HUES6 (cell line): ENCODE measurements around the gene SPATA20.

Experiments
- H3K27ac ChIP-seq: 2 replicates; pipeline ENCODE4 v1.7.0; 2013; ENCODE audit warnings: low read depth, mild to moderate bottlenecking, low read length, inconsistent platforms
- H3K27me3 ChIP-seq: 2 replicates; pipeline ENCODE4 v1.6.1; 2013; ENCODE audit warnings: low read length; ENCODE audit not compliant: control insufficient read depth, insufficient read depth
- H3K36me3 ChIP-seq: 2 replicates; pipeline ENCODE4 v1.6.1; 2013; ENCODE audit warnings: low read length; ENCODE audit not compliant: control insufficient read depth, insufficient read depth
- H3K4me1 ChIP-seq: 2 replicates; pipeline ENCODE4 v1.6.1; 2013; ENCODE audit warnings: low read length; ENCODE audit not compliant: control insufficient read depth, insufficient read depth
- H3K4me3 ChIP-seq: 2 replicates; pipeline ENCODE4 v1.5.1; 2013; ENCODE audit warnings: low read depth, low read length
- H3K9ac ChIP-seq: one replicate; pipeline ENCODE4 v1.6.1; 2013; ENCODE audit warnings: mild to moderate bottlenecking, low read length
- H3K9me3 ChIP-seq: 2 replicates; pipeline ENCODE4 v1.6.1; 2013; ENCODE audit warnings: low read depth, low read length; ENCODE audit not compliant: control insufficient read depth, insufficient read depth

SPATA20 gene

GRCh38 chr17:50508573-50509460 is 38.2 kb upstream of the SPATA20 start:
- H3K36me3 ChIP-seq: no peaks in the 10 kb centered on the region
- no peak overlapping the region for H3K27ac ChIP-seq
- 0 out of 2 replicates have a peak, but pooled peaks cover 3% of the 10 kb centered on the region for H3K27me3 ChIP-seq
- peaks cover 15% of the 10 kb centered on the region for H3K4me1 ChIP-seq
- peak overlapping the region; percentile 82 for H3K4me3 ChIP-seq
- H3K9ac ChIP-seq: peak overlapping the region; percentile 13
- no peaks in the 10 kb centered on the region for H3K9me3 ChIP-seq

- Histone ChIP-seq H3K36me3 (no peaks in the 10 kb centered on the region), H3K9me3 (no peaks in the 10 kb centered on the region), H3K4me3 (no peak overlapping the region), H3K27ac (no peak overlapping the region), H3K27me3 (0 out of 2 replicates have a peak, but pooled peaks cover 3% of the 10 kb centered on the region), H3K4me1 (peaks cover 17% of the 10 kb centered on the region), H3K9ac (no peak overlapping the region)
Observed at GRCh38 chr17:50511058-50511457, 35.9 kb upstream of the SPATA20 start.

DNA sequence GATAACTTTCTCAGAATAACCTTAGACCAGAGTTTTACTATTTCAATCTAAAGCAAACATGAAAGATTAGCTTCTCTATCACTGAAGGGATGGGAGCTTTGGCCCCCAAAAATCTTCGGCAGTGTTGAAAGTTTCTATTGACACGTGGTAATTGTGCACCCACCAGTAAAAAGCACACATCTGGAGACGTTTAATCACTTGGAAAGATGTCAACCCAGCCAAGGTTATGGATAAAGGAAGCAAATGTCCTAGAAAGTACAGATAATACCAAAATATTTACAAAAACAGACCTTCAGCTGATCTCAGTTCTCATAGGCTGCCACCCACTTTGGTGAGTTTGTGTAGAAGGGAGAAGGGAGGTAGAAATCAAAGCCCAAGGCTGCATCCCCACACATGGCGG is 33.5 kb upstream of the SPATA20 start:
- H3K4me3 ChIP-seq: no peak overlapping the region
- H3K4me1 ChIP-seq: peaks cover 17% of the 10 kb centered on the region
- H3K9ac ChIP-seq: no peak overlapping the region
- H3K9me3 ChIP-seq: no peaks in the 10 kb centered on the region
- 0 out of 2 replicates have a peak, but pooled peaks cover 3% of the 10 kb centered on the region for H3K27me3 ChIP-seq
- no peaks in the 10 kb centered on the region for H3K36me3 ChIP-seq
- no peak overlapping the region for H3K27ac ChIP-seq

- Histone ChIP-seq H3K36me3 (no peaks in the 10 kb centered on the region), H3K4me1 (peaks cover 14% of the 10 kb centered on the region; the same call in 1 of the 2 replicates), H3K9me3 (no peaks in the 10 kb centered on the region), H3K27ac (no peak overlapping the region), H3K27me3 (no peaks in the 10 kb centered on the region), H3K9ac (no peak overlapping the region), H3K4me3 (no peak overlapping the region)
Observed at GRCh38 chr17:50514388-50514787, 32.6 kb upstream of the SPATA20 start.

GRCh38 chr17:50514936-50515702 is 31.9 kb upstream of the SPATA20 start:
- Histone ChIP-seq H3K9me3 (no peaks in the 10 kb centered on the region), H3K27me3 (no peaks in the 10 kb centered on the region), H3K4me3 (no peak overlapping the region), H3K4me1 (peaks cover 14% of the 10 kb centered on the region; the same call in 1 of the 2 replicates), H3K36me3 (no peaks in the 10 kb centered on the region), H3K9ac (no peak overlapping the region), H3K27ac (no peak overlapping the region)

DNA sequence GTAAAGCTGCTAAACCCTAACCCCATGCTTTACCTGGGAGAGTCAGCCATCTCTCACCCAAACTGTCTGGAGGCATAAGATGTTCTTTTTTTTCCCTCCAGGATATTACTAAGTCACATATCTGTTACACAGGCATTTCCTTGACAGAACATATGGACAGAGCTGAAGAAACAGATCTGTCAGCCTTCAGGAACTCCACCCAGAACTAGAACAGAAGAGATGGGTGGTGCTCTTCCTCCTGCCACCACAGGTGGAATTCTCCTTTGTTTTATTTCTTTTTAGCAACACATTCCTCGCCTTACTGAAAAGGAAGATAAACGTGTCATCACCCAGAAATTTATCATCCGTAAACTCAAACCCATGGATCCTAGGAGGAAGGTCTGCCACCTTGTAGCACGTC is 30.0 kb upstream of the SPATA20 start:
- H3K27ac ChIP-seq: no peak overlapping the region
- H3K27me3 ChIP-seq: no peaks in the 10 kb centered on the region
- H3K9me3 ChIP-seq: no peaks in the 10 kb centered on the region
- H3K4me1 ChIP-seq: peaks cover 11% of the 10 kb centered on the region; the same call in 1 of the 2 replicates
- H3K9ac ChIP-seq: no peak overlapping the region
- H3K36me3 ChIP-seq: no peaks in the 10 kb centered on the region
- H3K4me3 ChIP-seq: no peak overlapping the region

DNA sequence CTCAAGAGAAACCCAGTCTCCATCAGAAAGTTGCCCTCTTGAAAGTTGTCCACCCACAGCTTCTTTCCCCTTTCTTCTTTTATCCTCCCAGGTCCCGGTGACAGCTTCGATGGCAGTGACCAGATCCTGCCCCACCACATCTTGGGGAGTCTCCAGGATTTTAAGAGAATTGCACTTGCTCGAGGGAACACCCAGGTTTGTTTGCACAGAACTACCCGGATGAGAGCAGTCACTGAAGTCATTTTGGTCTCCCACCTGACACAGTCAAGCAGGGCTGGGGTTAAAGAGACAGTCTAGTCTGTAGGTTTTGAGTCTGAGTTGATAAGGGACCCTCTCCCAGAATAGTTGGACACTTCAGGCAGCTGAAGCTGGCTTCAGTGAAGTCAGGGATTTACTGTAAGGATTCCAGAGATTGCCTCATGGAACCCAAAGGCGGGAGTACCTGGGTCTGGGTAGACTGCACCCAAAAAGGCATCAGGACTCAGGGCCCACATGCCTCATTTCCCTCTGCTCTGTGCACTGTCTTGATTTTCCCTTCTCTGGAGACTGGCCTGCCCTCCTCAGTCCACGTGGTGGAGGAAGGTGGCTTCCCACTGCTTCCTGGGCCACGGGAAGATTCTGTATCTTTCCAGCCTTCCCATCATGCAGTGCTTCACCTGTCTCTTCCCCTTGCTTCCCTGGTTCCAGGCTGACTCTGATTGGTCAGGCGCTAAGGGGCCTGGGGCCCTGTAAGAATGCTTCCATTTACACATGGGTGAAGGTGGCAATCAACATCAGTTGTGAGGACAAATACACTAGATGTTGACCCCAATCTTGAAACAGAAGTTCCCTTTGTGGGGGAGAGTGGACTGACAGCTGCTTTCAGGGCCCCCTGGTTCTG is 29.2 kb upstream of the SPATA20 start:
- no peaks in the 10 kb centered on the region for H3K27me3 ChIP-seq
- no peak overlapping the region for H3K27ac ChIP-seq
- H3K36me3 ChIP-seq: no peaks in the 10 kb centered on the region
- H3K4me3 ChIP-seq: no peak overlapping the region
- H3K9me3 ChIP-seq: no peaks in the 10 kb centered on the region
- H3K9ac ChIP-seq: no peak overlapping the region
- peaks cover 11% of the 10 kb centered on the region for H3K4me1 ChIP-seq

DNA sequence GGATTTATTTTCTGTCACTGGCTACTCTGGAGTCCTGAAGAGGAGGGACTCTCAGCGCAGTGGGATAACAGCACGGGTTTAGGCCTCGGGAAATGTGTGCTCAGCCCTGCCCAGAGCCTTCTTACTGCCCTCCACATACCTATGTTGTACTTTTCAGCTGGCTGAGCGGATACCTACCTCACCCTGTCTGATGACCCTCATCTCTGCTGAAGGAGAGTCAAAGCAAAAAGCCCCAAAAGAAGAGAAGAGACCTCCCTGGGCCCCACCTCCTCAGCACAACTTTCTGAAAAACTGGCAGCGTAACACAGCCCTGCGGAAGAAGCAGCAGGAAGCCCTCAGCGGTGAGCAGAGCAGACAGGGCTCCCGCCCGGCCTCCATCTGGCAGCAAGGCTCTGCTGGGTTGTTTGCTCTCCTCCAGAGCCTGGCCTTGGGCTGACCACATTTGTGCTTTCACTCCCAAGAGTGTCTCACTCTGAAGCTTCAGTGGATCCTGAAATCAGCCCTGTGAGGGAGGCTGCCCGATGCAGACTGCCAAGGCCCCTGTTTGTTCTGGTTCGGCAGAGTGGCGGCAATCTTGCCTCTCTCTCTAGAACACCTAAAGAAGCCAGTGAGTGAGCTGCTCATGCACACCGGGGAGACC is 28.5 kb upstream of the SPATA20 start:
- H3K27me3 ChIP-seq: no peaks in the 10 kb centered on the region
- H3K27ac ChIP-seq: no peak overlapping the region
- H3K36me3 ChIP-seq: no peaks in the 10 kb centered on the region
- H3K4me1 ChIP-seq: peaks cover 11% of the 10 kb centered on the region
- H3K9ac ChIP-seq: no peak overlapping the region
- no peaks in the 10 kb centered on the region for H3K9me3 ChIP-seq
- no peak overlapping the region for H3K4me3 ChIP-seq

- Histone ChIP-seq H3K27me3 (no peaks in the 10 kb centered on the region), H3K4me3 (no peak overlapping the region), H3K9ac (no peak overlapping the region), H3K4me1 (peaks cover 11% of the 10 kb centered on the region), H3K36me3 (no peaks in the 10 kb centered on the region), H3K27ac (no peak overlapping the region), H3K9me3 (no peaks in the 10 kb centered on the region)
Observed at GRCh38 chr17:50519141-50519834, 27.7 kb upstream of the SPATA20 start.

DNA sequence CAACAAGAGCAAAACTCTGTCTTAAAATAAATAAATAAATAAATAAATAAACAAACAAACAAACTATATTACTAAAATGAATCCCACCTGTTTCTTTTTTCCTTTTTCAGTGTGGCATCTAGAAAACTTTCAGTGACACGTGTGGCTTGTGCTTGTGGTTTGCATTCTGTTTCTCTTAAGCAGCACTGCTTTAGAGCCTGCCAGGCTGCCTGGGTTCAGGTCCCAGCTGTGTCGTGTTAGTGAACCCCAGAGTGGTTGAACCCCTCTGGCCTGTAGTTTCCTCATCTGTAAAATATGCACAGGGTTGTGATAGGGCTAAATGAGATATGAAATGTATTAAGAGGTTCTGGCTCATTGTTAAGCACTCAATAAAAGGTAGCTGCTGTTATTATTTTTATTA is 26.5 kb upstream of the SPATA20 start:
- Histone ChIP-seq H3K4me3 (no peak overlapping the region), H3K4me1 (peaks cover 6% of the 10 kb centered on the region; the same call in 1 of the 2 replicates), H3K9ac (no peak overlapping the region), H3K36me3 (no peaks in the 10 kb centered on the region), H3K27me3 (no peaks in the 10 kb centered on the region), H3K27ac (no peak overlapping the region), H3K9me3 (no peaks in the 10 kb centered on the region)
